SK-MEL-5 (cell line): ENCODE measurements around the gene SVEP1. TPM values are rescaled to one million over a fixed set of nuclear protein-coding genes. Genes with fewer than 3 reads are reported as not detected.

ENCODE experiments used
- DNase-seq: peaks from one replicate; pipeline ENCODE4 v3.0.0-alpha.2; 2016; ENCODE audit warnings: low read depth, low spot score
- in situ Hi-C: cut with HindIII; loops from 2 replicates; pipeline ENCODE4 v1.10.0; 2016; ENCODE audit warnings: low sequenced_read_pairs, high pct_unique_total_duplicates, low pct_unique_long_range_greater_than_20kb
- total RNA-seq: library from RNA; depleted of rRNA; stranded (reverse); fragments of >200 nt; shearing (Covaris generic); gene quantifications from 2 replicates; pipeline ENCODE4 v1.2.3, GENCODE V29; 2014

The SVEP1 gene
- total RNA-seq, 1 experiment from 2014 or later: not detected

DNA sequence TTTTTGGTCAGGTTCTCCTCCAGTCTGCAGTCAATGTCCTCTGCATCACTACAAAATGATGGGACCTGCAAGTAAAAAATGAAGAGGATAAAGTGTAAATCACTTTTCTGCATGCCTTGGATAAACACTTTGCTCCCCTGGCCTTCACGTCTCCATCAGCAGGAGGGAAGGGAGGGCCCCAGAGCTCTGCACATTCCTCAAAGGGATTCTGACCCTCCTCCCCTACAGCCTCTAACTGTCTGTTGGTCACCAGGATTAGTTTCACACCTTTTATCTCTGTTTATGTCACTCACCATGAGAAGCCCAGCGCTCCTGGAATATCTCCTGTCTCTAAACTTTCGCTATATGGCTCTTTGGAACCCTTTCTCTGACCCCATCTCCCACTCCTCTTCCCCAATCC, 103.3 kb downstream of the SVEP1 start:
- DNase-seq: no peak
- in situ Hi-C loops: no loop called here

DNA sequence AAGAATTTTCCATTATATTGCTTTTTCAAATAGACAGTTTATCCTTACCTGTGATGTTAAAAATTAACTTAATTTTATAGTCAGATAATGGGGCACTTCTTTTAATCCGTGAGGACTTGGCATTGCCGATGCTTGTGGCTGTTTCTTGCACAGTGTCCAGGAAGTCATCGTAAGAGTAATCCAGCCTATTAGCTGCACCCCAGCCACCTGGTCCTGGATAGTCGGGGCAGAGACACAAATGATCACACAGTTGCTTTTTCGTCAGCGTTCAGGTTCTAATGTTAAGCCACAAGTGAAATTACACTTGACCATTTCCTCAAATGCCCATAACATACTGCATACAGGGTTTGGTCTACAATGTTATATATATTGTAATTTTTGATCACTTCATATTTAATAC, 107.4 kb downstream of the SVEP1 start:
- DNase-seq: no peak
- in situ Hi-C loops: no loop called here

DNA sequence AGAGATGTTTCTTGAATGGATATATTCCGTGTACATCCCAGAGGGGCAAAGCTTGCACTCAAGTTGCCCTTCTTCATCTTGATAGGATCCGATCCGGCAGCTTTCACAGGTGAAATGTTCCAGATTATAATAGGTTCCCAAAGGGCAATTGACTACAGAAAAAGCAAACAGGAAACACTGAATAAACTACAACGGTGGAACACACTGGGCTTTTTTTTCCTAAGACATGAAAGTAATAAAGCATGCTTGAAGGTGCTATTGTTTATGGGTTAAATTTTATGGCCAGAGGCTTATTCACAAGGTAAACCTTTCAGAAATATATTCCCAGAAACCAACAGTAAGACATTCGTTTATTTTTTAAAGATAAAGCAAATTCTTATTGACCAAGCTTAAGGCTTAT, 110.6 kb downstream of the SVEP1 start:
- DNase-seq: no peak
- in situ Hi-C loops: no loop called here

DNA sequence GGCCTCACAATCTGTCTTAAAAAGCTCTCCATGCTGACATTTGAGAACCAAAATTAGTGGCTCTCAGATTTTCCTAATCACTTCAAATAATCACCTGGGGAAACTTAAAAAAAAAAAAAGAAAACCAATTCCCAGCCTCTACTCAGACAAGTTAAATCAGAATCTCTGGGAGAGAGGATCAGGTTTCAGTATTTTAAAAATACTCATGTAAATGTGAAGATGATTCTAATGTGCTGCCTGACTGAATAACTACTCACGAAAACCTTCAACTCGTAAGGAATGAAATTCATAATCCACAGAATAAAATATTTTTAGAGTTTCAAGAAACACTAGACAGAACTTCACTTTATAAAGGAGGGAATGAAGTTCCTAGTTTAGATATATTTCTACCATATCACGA, 114.4 kb downstream of the SVEP1 start:
- in situ Hi-C loops: no loop called here
- DNase-seq: no peak

DNA sequence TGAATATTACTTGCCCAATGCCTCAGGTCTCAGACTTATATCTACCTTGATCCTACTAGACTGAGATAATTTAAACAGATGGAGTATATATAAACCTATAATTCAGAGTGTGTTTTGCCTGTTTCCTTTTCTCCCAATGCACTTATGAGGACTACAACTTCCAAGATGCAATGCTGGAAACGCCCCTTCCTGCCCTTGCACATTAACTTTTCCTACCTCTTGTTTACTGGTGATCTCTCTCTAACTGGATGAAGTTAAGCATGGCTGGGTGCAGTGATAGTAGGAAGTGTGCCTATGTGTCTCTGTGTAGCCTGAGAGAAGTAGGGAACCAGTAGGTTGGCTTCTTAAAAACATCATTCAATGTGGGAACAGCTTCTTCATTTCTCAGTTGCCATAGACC, 115.2 kb downstream of the SVEP1 start:
- in situ Hi-C loops: no loop called here
- no peak for DNase-seq

DNA sequence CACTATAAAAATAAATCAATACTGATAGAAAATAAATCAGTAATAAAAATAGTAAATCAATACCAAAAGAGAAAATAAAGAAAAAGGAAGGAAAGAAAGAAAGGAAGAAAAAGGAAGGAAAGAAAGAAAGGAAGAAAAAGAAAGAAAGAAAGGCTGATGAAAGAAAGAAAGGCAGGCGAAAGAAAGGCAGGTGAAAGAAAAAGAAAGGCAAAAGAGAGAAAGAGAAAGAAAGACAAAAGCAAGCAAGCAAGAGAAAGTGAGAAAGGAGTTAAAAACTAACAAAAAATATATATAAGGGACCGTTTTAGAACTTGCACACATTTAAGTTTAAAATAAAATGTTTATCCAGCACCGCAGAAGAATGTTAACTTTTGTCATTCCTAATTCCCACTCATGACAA, 116.0 kb downstream of the SVEP1 start:
- no peak for DNase-seq
- in situ Hi-C loops: no loop called here

DNA sequence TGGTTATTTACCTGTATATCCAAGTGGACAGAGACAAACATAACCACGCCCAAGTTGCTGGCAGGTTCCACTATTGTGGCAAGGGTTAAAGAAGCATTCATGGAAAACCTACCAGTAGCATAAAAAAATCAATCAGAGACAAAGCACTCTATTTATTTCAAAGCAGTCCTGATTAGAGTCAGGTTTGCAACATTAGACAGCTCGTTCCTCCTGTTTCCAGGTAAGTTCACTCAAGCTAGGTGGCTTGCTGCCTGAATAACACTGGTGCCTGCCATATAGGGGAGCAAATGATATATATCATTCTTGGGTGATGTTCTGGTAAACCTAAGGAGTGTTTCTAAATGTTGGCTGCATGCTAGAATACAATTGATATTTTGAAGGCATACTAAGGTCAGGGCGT, 122.3 kb downstream of the SVEP1 start:
- in situ Hi-C loops: no loop called here
- DNase-seq: no peak

DNA sequence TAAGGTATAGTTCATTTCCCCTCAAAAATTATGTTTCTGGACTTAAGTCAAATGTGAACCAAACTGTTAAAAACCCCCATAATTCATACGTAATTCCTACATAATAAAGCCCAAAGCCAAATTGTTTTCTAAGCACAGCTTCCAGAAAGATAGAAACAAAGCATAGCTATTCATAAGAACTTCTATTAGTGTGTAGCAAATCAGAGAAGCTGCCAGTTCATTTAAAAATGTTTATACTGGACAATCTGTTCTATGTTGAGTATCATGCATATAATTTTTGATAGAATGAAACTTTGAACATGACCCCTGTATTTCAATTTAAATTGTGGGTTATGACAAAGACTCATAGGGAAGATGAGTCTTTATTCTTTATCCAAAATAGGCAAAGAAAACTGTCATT, 122.9 kb downstream of the SVEP1 start:
- DNase-seq: no peak
- in situ Hi-C loops: no loop called here

DNA sequence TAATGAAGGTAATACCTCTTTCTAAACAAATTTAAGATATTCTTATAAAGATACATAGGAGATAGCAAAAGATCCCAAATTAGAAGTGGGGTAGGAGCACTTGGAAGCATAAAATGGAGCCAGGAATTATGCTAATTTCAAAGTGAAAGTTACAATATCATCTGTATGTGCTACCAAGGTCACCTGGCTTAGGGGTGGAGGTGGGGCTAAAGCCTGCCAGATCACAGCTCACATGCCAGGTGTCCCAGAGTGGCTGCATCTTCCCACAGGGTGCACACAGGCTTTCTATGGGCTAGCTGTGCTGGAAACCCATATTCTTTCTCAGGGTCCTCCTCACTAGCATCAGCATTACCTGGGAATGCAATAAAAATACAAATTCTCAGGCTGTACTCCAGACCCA, 123.7 kb downstream of the SVEP1 start:
- in situ Hi-C loops: no loop called here
- no peak for DNase-seq

DNA sequence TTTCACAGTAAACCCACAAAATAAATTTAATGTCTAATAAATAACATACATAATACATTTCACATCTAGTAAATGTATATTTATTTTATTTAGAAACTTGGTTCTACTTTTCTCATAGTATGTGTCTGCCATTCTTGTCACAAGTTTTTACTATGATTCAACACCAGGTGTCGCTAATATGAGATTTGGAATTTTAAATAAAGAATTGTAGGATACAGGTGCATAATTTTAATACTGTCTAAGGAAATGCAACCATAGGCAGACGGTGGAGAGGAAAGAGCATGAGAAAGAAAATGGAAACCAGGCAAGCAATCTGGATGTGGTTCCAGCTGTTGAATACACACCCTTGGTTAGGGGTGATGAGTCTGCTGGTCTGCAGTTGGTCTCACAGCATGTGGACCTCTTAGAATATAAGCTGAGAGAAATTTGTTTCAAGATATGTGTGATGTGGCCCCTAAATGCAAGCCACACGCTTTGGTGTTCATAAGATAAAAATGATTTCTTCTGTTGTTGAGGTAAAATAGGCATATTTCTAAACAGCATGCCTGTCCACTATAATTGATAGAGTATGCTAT, 127.2 kb downstream of the SVEP1 start:
- in situ Hi-C loops: no loop called here
- DNase-seq: peak; percentile 44

DNA sequence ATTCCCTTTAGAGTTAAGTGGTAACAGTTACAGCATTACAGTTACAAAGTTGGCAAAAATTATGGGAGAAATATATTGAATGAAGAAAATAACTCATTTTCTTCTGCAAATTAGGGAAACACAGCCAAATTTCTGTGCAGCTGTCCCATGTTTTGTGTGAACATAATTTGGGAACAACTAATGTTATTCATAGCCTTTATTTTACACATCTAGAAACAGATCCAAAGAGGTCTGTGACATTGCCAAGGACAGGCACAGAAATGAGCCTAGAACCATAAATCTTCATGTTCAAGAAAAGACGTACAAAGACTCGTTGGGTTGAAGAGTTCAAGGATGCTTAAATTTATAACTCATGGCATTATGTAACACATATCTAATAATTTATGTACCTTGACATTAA, 127.8 kb downstream of the SVEP1 start:
- DNase-seq: no peak
- in situ Hi-C loops: no loop called here

DNA sequence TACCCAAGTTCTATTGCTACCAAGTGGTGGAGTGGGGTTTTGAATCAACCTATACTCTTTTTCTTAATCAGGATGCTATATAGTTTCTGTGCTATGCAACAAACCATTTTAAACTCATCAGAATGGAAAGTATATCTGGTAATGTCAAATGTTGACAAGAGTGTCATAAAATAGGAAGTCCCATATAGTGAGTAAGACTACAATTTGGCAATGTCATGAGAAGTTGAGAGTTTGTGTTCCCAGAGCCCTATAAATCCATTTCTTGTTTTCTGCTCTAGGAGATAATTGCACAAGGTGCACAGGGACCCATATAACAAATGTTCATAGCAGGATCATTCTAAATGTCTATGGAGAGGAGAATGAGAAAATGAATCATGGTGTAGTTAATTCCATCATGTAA, 132.1 kb downstream of the SVEP1 start:
- in situ Hi-C loops: no loop called here
- no peak for DNase-seq

DNA sequence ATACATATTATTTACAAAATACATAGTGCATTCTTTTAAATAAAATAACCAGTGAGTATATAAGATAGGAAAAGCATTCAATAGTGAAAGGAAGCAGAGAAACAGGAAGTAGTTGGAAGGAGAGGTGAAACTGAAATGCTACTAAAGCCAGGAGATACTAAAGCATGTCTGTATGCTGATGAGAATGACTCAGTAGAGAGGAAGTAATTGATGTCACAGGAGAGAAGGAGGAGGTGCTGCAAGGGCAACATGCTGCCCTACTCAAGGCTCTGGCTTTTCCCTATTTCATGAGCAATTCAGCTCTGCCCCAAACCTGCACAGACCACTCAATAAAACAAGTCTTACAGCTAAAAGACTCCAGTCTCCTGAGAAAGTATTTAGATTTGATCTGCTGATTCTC, 133.4 kb downstream of the SVEP1 start:
- no peak for DNase-seq
- in situ Hi-C loops: no loop called here

DNA sequence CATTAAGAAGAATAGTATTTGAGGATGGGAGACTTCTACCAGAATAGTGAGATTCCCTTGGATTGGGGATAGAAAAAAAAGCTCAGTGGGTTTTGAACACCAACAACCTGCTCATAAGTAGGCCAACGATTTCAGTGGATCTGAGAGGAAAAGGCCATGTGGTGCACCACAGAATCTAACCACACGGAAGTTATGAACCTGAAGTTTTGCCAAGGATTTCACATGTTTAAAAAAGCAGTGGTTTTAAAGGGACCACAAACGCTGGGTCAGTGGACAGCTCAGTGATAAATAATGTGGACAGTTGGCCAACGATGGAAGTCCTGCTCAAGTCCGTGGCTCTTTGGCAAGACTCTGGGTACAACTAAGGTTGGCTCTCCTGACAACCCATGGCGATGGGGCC, 134.6 kb downstream of the SVEP1 start:
- in situ Hi-C loops: no loop called here
- DNase-seq: no peak

DNA sequence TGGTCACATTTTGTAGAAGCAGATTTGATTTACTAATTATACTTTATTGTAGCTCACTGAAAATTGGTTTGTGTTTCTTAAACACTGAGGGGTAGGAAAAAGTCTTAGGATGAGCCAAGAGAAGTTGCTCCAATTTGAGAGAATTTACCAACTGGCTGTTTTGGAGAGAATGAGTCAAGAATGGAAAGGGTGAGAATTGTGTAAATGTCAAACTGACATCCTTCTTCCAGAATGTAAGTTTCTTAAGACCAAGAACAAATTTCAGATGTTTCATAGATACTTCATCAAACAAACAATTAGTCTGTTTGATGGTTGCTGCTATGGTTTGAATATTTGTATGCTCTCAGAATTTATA, 135.7 kb downstream of the SVEP1 start:
- no peak for DNase-seq
- in situ Hi-C loops: no loop called here

DNA sequence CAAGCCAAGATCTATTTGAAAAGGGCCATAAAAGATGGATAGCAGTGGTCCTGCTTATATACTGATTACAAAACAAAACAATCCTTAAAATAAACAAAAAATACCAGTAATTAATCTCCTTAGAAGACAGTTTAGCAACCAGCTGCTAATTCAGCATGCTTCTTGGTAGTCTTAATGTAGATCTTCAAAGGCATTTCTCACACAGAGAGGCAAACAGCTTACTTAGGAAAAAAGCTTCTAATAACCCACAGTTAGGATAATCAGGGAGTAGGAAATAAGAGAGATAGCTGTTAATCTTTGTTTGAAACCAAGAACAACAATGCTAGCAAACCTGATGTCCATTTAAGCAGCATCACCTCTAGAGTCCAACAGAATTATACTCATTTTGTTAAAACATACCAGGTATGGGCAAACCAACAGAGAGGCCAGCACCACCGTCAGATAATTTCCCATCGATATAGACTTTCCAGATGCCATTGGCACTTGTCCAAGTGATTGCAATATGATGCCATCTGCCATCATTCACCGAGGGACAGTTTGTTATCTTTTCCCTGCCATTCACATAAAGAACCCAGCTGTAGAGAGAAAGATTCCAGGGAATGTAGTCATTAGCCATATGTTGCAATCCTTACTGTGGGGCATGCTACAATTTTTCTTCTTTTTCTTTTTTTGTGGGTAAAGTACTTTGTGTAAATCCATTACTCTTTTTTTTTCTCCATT, 136.2 kb downstream of the SVEP1 start:
- no peak for DNase-seq
- in situ Hi-C loops: no loop called here

DNA sequence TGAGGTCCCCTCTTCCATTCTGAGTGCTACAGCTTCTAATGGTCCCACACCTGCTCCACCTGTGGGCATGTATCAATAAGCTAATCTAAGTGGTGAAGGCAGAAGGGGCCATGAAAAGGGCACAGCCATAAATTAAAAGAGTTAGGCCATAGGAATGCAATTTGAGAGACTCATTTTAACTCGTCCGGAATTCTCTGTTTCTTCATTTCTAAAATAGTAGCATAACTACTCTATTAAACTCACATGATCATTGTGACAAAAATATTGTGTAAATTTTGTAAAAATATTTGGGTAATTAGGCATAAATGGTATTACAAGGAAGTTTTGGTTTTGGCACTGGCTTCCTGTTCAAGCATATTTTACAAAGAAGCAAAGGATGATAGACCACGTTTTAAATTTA, 138.7 kb downstream of the SVEP1 start:
- no peak for DNase-seq
- in situ Hi-C loops: no loop called here

DNA sequence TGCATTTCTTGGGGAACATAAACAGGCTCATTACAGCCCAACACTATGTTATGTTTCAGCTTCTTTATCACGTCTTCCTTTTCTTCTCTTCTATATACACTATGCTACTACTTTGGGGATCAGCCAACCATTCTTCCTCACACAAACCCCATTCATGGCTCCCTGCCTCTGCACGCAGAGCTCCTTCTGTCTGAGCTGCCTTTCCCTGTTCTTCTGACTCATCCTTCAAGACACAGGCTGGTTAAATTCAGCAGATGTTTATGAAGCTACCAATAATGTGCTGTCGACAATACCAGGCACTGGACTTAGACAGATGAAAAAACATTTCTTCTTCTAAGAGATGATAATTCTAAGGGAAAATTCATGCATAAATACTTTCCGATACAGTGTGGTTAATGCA, 139.4 kb downstream of the SVEP1 start:
- no peak for DNase-seq
- in situ Hi-C loops: no loop called here

DNA sequence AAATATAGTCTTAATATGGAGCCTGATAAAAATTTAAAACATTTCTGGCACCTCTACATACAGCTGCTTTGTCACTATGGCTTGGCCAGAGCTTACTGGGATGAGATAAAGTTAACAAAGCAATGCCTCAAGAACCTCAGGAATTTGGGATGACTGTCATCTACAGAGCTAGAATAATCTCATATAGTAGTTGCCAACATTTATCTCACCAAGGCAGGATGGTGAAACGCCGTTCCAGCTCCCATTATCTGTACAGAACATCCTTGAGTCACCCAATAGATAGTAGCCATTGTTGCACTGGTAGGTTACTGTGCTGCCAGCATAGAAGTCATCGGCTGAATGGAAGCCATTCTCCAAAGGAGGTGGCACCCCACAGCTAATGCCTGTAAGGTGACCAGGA, 147.3 kb downstream of the SVEP1 start:
- DNase-seq: no peak

DNA sequence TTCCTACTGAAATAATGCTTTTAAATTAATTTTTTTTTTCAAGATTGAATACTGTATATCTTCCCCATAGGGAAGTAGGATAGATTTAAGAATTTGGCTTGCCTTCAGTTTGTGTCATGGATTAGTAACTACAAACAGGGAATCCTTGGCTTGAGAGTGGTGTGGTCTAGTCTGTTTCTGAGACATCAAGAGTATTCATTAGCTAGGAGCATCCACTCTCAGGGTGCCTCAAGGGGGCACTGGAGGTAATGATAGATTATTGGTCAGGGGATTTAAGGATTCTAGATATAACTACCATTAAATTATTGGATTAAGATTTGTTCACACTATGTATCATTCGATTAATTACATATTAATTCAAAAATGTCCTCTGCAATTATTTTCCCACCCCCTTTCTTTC, 150.1 kb downstream of the SVEP1 start:
- in situ Hi-C loops: no loop called here
- no peak for DNase-seq

More for the DNA sequence above, 147.3 kb downstream of the SVEP1 start:
- in situ Hi-C loops: no loop called here
